ENCODE measurements around the gene PIP5K1B.

DNA sequence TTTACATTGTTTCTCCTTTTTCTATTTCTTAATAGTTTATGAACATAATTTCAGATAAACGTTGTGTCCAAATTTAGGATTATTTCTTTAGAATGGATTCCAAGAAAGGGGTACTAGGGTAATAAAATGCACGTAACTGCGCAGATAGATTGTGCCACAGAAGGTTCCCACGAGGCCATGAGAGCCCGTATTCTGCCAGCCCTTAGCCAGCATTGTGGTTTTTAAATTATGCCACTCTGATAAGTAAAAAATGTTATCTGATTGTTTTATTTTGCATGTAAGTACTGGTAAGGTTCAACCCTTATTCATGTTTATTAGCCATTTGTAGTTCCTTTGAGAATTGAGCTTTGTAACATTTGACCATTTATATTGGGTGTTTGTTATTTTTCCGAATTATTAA, 220.1 kb downstream of the PIP5K1B start:
- TF ChIP-seq EZH2 (IDR thresholded peaks at IDR 0.05) = no peak
- TF ChIP-seq POLR2AphosphoS5 (IDR thresholded peaks at IDR 0.05; ENCODE audit: borderline replicate concordance, low read depth, low read length) = no peak
- TF ChIP-seq FOXP2 (optimal IDR thresholded peaks at IDR 0.05; ENCODE audit: control extremely low read depth, extremely low read length, insufficient read depth) = no peak
